ENCODE data around the gene PIGR. TPM values are rescaled to one million over a fixed set of nuclear protein-coding genes. Genes with fewer than 3 reads are reported as not detected.

The PIGR gene
- polyA plus RNA-seq, 1 donor from 2014 or later: 0.40 TPM

GRCh38 chr1:206886831-206887230, 59.4 kb downstream of the PIGR start:
- no peaks in the 10 kb centered on the region for H3K9me3 Mint-ChIP-seq
- H3K4me1 Mint-ChIP-seq: peaks cover 0 to 8% (median 8%) of the 10 kb centered on the region in 3 donors
- peaks cover 4% of the 10 kb centered on the region for H3K27me3 Mint-ChIP-seq
- no peak overlapping the region for H3K27ac Mint-ChIP-seq
- H3K36me3 Mint-ChIP-seq: peaks cover 10% of the 10 kb centered on the region
- no peak overlapping the region for H3K4me3 Mint-ChIP-seq

DNA sequence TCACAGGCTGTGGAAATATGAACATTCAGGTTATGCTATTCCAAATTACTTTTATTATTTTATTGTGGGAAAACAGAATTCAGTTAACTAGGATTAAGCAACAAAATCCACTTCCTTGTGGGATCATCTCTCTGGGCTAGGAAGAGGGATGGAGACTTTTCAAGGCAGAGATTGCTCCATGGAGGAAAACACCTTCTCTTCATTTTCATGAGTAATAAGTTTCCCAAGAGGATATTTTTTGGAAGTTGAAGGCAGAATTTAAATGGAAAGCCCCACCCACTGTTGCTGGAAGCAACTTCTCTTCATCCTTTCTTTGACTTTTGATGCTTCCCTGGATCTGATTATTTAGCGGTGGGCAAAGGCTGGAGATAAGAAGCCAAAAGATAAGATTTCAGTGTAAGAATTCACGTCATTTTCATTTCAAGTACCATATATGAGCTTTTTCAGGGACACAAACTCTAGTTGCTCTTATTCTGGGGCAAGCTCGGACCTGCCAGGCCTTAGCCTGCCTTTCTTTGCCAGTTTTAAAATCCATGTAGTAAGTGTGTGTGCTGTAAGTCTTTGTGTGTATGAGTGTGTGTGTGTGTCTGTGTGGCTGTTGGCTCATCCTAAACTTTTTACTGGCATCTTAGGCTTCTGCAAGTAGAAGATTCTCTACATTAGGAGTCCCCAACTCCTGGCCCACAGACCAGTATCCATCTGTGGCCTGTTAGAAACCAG, 60.8 kb downstream of the PIGR start:
- Mint-ChIP-seq H3K27ac (no peak overlapping the region), H3K36me3 (peaks cover 10% of the 10 kb centered on the region), H3K4me3 (no peak overlapping the region), H3K27me3 (peaks cover 4% of the 10 kb centered on the region), H3K9me3 (no peaks in the 10 kb centered on the region), H3K4me1 (peaks cover 0 to 2% (median 0%) of the 10 kb centered on the region in 3 donors)

DNA sequence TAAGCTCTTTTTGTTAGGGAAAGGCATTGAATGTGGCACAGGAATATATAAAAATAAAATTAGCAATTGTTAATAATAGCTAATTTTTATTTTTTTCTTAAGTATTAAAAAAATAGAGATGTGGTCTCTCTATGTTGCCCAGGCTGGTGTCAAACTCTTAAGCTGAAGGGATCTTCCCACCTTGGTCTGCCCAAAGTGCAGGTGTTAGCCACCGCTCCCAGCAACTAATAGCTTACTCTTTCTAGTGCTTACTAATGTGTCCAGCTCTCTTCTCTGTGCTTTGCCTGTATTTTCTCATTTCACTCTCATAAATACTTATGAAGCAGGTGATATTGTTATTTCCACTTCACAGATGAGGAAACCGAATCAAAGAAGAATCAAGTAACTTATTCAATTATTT, 62.4 kb downstream of the PIGR start:
- peaks cover 7% of the 10 kb centered on the region for H3K36me3 Mint-ChIP-seq
- H3K9me3 Mint-ChIP-seq: peaks cover 0 to 7% (median 3%) of the 10 kb centered on the region in 3 donors
- no peak overlapping the region for H3K27ac Mint-ChIP-seq
- H3K4me3 Mint-ChIP-seq: no peak overlapping the region
- no peaks in the 10 kb centered on the region for H3K4me1 Mint-ChIP-seq
- peaks cover 4% of the 10 kb centered on the region for H3K27me3 Mint-ChIP-seq

DNA sequence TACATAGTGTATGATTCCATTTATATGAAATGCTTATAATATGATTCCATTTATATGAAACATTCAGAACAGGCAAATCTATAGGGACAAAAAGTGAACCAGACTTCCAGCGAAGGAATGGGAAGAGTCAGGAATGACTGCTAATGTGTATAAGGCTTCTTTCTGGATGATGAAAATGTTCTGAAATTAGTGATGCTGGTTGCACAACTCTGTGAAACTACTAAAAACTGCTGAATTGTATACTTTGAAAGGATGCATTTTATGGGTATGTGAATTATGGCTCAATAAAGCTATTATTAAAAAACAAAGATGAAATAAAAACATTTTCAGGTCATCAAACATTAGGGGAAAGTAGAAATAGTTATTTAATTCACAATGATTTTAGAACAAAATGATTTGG, 63.1 kb downstream of the PIGR start:
- Mint-ChIP-seq H3K36me3 (peaks cover 5% of the 10 kb centered on the region), H3K4me1 (no peaks in the 10 kb centered on the region), H3K27ac (no peak overlapping the region), H3K27me3 (peaks cover 5% of the 10 kb centered on the region), H3K9me3 (peaks cover 2 to 12% (median 3%) of the 10 kb centered on the region in 3 donors), H3K4me3 (no peak overlapping the region)

DNA sequence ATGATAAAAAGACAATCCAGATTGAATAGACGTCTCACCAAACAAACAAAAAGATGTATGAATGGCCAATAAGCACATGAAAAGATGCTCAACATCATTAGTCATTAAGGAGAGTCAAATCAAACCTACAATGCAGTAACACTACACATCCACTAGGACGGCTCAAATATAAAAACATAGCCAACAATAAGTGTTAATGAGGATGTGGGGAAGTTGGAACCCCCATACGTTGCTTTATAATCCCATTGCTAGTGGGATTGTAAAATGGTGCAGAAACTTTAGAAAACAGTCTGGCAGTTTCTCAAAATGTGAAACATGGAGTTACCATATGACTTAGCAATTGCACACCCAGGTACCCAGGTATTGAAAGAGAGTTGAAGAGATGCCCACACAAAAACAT, 63.7 kb downstream of the PIGR start:
- Mint-ChIP-seq H3K4me1 (no peaks in the 10 kb centered on the region), H3K27ac (no peak overlapping the region), H3K4me3 (no peak overlapping the region), H3K27me3 (peaks cover 7% of the 10 kb centered on the region), H3K36me3 (peaks cover 5% of the 10 kb centered on the region), H3K9me3 (peaks cover 3 to 14% (median 7%) of the 10 kb centered on the region in 3 donors)

- Mint-ChIP-seq H3K4me3 (no peak overlapping the region), H3K4me1 (no peaks in the 10 kb centered on the region), H3K27me3 (peaks cover 5% of the 10 kb centered on the region), H3K27ac (no peak overlapping the region), H3K36me3 (peaks cover 4% of the 10 kb centered on the region), H3K9me3 (peaks cover 10 to 28% (median 20%) of the 10 kb centered on the region in 3 donors)
These were observed 66.0 kb downstream of the PIGR start for GRCh38 chr1:206880314-206880713.

Other genes with a start within 250 kb of the PIGR start
- not detected for gene IL19, start 175.7 kb downstream of the PIGR start, polyA plus RNA-seq
- 0.56 TPM for gene IL10, start 174.0 kb downstream of the PIGR start, polyA plus RNA-seq
- gene IL20, start 80.8 kb downstream of the PIGR start, polyA plus RNA-seq: not detected
- gene IL24, start 49.0 kb downstream of the PIGR start, polyA plus RNA-seq: 43.5 TPM
- 1,091 TPM for gene FCMR, start 24.5 kb downstream of the PIGR start, polyA plus RNA-seq
- not detected for gene FCAMR, start 24.0 kb upstream of the PIGR start, polyA plus RNA-seq
- gene C1orf116, start 86.3 kb upstream of the PIGR start, polyA plus RNA-seq: 0.14 TPM
- 0.98 TPM for gene YOD1, start 104.7 kb upstream of the PIGR start, polyA plus RNA-seq
- 2.2 TPM for gene PFKFB2, start 106.8 kb upstream of the PIGR start, polyA plus RNA-seq
- gene C4BPB, start 142.4 kb upstream of the PIGR start, polyA plus RNA-seq: not detected
- not detected for gene C4BPA, start 157.8 kb upstream of the PIGR start, polyA plus RNA-seq